PC-3 (cell line): ENCODE measurements around the gene DNM3.

Source experiments
- EZH2 ChIP-seq: fragments of 300-600 bp; sonication (generic); IDR thresholded peaks from one replicate; pipeline ENCODE4 v1.6.1; 2017; ENCODE audit warnings: antibody characterized with exemption, mild to moderate bottlenecking, low read length; ENCODE audit not compliant: unreplicated experiment
- EZH2phosphoT487 ChIP-seq: fragments of 300-600 bp; sonication (generic); IDR thresholded peaks from 2 replicates; pipeline ENCODE4 v1.6.1; 2018; ENCODE audit warnings: mild to moderate bottlenecking, antibody characterized with exemption, low read length, borderline replicate concordance
- TF ChIP-seq, protein P1 (sequence below): fragments of 300-600 bp; sonication (generic); conservative IDR thresholded peaks from 2 replicates; pipeline ENCODE4 v1.5.1; 2017; ENCODE audit warnings: antibody characterized with exemption, low read depth, mild to moderate bottlenecking, low read length

DNA sequence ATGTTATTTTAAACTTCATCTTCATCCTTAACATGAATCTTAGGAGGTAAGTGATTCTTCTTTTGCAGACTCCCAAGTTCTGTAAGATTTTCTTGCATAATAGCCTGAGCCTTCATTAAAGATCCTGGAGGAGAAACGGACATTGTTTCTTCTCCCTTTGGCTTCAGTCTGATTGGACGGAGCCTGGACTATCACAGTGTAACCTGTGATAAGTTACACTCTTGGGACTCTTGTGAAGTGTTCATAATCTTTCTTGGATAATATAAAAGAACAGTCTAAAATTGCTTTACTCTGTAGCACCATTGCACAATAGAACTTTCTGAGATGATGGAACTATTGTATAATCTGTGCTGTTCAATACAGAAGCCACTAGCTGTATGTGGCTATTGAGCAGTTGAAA lies 244.8 kb downstream of the DNM3 start:
- TF ChIP-seq EZH2phosphoT487 (no peak), EZH2 (no peak)
- TF ChIP-seq, protein P1, sequence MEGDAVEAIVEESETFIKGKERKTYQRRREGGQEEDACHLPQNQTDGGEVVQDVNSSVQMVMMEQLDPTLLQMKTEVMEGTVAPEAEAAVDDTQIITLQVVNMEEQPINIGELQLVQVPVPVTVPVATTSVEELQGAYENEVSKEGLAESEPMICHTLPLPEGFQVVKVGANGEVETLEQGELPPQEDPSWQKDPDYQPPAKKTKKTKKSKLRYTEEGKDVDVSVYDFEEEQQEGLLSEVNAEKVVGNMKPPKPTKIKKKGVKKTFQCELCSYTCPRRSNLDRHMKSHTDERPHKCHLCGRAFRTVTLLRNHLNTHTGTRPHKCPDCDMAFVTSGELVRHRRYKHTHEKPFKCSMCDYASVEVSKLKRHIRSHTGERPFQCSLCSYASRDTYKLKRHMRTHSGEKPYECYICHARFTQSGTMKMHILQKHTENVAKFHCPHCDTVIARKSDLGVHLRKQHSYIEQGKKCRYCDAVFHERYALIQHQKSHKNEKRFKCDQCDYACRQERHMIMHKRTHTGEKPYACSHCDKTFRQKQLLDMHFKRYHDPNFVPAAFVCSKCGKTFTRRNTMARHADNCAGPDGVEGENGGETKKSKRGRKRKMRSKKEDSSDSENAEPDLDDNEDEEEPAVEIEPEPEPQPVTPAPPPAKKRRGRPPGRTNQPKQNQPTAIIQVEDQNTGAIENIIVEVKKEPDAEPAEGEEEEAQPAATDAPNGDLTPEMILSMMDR = no peak
